Suppressor macrophage treated with lipopolysaccharide for 4 hours (primary cell): ENCODE data around the gene NAIF1.
A peak's percentile ranks its signal among the peaks of the same experiment; 100 is the strongest.
"Not testable (repeated sequence)": the region's sequence is repeated elsewhere in the genome, so short reads cannot be mapped to it uniquely, and the experiment has no call there.

ENCODE experiments used
- DNase-seq: peaks from one replicate; pipeline ENCODE4 v3.0.0-alpha.2; 2020

Gene NAIF1

DNA sequence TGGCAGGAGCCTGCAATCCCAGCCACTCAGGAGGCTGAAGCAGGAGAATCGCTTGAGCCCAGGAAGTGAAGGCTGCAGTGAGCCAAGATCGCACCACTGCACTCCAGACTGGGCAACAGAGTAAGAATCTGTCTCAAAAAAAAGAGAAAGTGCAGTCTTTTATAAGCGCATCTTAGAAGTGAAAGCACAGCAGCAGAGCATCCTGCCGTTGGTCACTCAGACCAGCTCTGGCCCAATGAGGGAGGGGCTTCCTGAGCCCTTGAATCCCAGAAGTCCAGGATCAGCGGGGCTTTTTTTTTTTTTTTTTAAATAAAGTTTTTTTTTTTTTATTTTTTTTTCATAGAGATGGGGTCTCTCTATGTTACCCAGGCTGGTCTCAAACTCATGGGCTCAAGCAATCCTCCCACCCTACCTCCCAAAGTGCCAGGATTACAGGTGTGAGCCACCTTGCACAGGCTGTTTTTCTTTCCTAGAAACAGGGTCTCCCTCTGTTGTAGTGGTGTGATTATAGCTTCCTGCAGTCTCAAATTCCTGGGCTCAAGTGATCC, 42.3 kb downstream of the NAIF1 start:
- no peak for DNase-seq

DNA sequence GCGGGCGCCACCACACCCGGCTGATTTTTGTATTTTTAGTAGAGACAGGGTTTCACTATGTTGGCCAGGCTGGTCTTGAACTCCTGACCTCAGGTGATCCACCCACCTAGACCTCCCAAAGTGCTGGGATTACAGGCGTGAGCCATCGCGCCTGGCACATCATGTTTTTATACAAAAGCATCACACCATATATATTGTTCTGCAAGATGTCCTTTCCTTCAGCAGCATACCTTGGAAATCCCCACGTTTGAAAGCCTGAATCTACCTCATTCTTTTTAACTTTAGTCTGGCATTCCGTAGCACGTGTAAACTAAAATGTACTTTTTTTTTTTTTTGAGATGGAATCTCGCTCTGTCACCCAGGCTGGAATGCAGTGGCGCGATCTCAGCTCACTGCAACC, 43.4 kb downstream of the NAIF1 start:
- not testable (repeated sequence) for DNase-seq

DNA sequence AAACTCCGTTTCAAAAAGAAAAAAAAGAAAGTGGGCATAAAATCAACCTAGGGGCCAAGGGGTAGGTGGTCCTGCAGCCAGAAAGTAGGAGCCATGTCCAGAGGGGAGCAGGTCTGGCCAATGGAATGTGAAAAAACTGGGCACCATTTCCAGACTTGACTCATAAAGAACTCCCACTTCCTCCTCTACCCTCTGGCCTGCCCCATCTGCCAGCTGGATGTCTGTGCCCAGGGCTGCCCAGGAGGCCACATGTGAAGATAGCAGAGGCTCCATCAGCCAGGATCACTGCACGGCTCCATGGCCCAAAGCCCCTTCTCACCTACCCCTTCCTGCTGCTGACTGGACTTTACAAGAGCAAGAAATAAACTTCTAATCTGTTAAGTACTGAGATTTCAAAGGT, 44.2 kb downstream of the NAIF1 start:
- DNase-seq, result peak; percentile 30

DNA sequence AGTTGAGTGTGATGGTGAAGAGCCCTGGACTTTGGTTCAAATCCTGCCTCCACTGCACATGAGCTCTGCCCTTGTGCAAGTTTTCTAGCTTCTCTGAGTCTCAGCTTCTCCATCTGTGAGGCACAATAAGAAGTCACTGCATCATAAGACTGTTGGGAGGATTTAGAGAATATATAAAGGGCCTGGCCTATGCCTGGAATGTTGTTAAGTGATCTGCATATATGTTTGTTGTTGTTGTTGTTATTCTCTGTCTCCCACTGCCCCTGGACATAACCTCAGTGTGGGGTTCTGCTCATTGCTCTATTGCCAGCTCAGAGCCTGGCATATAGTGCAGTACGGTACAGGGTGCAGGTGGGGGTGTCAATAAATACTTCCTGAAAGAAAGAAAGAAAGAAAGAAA, 46.0 kb downstream of the NAIF1 start:
- DNase-seq, result no peak

DNA sequence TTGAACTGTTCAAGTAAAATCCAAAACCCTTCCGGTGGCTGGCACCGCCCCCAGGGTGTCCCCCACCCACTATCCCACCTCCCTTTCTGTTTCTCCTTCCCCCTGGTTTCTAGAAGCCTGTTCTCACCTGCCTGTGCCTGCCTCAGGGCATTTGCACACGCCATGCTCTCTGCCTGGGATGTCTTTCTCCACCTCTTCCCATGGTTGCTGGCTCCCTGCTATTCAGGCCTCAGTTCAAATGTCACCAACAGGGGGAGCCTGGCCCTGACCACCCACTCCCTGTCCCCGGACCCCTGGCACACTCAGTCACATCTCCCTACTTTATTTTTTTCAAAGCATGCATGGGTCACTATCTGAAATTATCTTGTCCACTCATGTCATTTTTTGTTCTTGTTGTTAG, 46.4 kb downstream of the NAIF1 start:
- DNase-seq, result no peak

DNA sequence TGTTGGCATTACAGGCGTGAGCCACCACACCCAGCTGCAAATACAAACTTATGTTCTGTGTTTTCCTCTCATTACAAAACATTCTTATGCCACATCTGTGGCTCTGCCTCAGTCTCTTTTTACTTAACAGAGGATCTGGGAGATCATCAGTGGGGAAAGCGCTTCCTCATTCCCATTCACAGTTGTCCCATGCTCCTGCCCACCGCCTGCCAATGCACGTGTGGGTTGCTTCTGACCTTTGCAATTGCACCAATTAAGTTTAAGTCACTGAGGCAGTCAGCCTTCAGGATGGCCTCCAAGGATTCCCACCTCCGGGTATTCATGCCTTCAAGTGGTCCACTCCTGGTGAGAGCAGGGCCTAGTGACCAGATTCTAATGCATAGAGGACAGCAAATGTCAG, 51.4 kb downstream of the NAIF1 start:
- peak; percentile 39 for DNase-seq
